HCT116 (cell line): ENCODE data around the gene SEMA6D. TPM values are rescaled to one million over a fixed set of nuclear protein-coding genes. Genes with fewer than 3 reads are reported as not detected.

Experiments
- ATAC-seq: fragments of 200-7000 bp; cut with Tn5 transposase; 2 replicates; pipeline ENCODE4 v1.9.1; 2020; ENCODE audit warnings: mild to moderate bottlenecking, moderate library complexity
- BruUV-seq: library from RNA; stranded (reverse); fragments of 400-500 nt; replicated peaks from 2 replicates; lab custom pipeline; 2021; lab: Mats Ljungman, UMichigan
- CTCF ChIA-PET: fragments of 300-600 bp; sonication (Branson Sonifier 250); formaldehyde crosslinking; loops from one replicate; lab custom pipeline; 2021; ENCODE audit warnings: antibody characterized with exemption; lab: Charles Lee
- POLR2A ChIA-PET: fragments of 300-600, 350-600 bp; sonication (Branson Sonifier 250); formaldehyde crosslinking; loops from one replicate; lab custom pipeline; 2021; ENCODE audit warnings: antibody characterized with exemption; lab: Charles Lee
- RAD21 ChIA-PET, 2 experiments: fragments of 300-600 bp; sonication (Branson Sonifier 250); formaldehyde crosslinking; loops; one replicate each; lab custom pipeline; 2023; ENCODE audit warnings: low total read pairs in 2 of 2; ENCODE audit not compliant: uncharacterized antibody in 2 of 2, unreplicated experiment in 2 of 2, low non-redundant PET in 1 of 2; lab: Charles Lee
- DNase-seq: peaks from one replicate; pipeline ENCODE4 v3.0.0-alpha.2; 2010; ENCODE audit warnings: low read depth, low spot score
- H2AFZ ChIP-seq: fragments of 200-600 bp; shearing (Covaris generic), sonication (generic); 2 replicates; pipeline ENCODE4 v1.6.1; 2017; ENCODE audit warnings: low read depth, mixed run types, mixed read lengths, antibody characterized with exemption, low read length; ENCODE audit not compliant: poor library complexity, severe bottlenecking
- H3K27ac ChIP-seq: 2 replicates; pipeline ENCODE4 v1.5.1; 2012; ENCODE audit warnings: low read depth, low read length
- H3K27me3 ChIP-seq: fragments of 200-600 bp; sonication (generic); 2 replicates; pipeline ENCODE4 v1.6.1; 2016; ENCODE audit warnings: mixed run types, low read length, mixed read lengths; ENCODE audit not compliant: insufficient read depth
- H3K36me3 ChIP-seq, 2 experiments: fragments of 200-500 bp in 1 of 2; fragments of 200-600 bp in 1 of 2; sonication (Bioruptor generic) in 1 of 2; sonication (generic) in 1 of 2; 2 replicates each; pipeline versions ENCODE4 v1.5.1 to v1.6.1; 2014 to 2016; ENCODE audit warnings: low read length in 2 of 2, inconsistent platforms in 1 of 2, mixed read lengths in 1 of 2, mixed run types in 1 of 2; ENCODE audit not compliant: insufficient read depth in 2 of 2, control insufficient read depth in 1 of 2
- H3K4me1 ChIP-seq, 2 experiments: fragments of 200-600 bp in 1 of 2; sonication (generic) in 1 of 2; 2 replicates each; pipeline versions ENCODE4 v1.5.1 to v1.6.1; 2012 to 2017; ENCODE audit warnings: low read length in 2 of 2, inconsistent platforms in 1 of 2, mild to moderate bottlenecking in 1 of 2, mixed read lengths in 1 of 2, mixed run types in 1 of 2, moderate library complexity in 1 of 2; ENCODE audit not compliant: insufficient read depth in 2 of 2, control insufficient read depth in 1 of 2
- H3K4me2 ChIP-seq: fragments of 200-600 bp; sonication (generic); 2 replicates; pipeline ENCODE4 v1.6.1; 2017; ENCODE audit warnings: mixed run types, low read length, mixed read lengths
- H3K4me3 ChIP-seq, 2 experiments: fragments of 200-600 bp in 1 of 2; sonication (generic) in 1 of 2; replicated peaks in 1 of 2; 2 replicates each; pipeline ENCODE4 v1.5.1; 2011 to 2016; ENCODE audit warnings: low read length in 2 of 2, control low read depth in 1 of 2, low read depth in 1 of 2, mild to moderate bottlenecking in 1 of 2, mixed read lengths in 1 of 2, mixed run types in 1 of 2
- H3K79me2 ChIP-seq: fragments of 200-600 bp; sonication (generic); 2 replicates; pipeline ENCODE4 v1.6.1; 2017; ENCODE audit warnings: mild to moderate bottlenecking, mixed run types, low read length, moderate library complexity, mixed read lengths; ENCODE audit not compliant: insufficient read depth
- H3K9ac ChIP-seq: fragments of 200-600 bp; sonication (generic); 2 replicates; pipeline ENCODE4 v1.6.1; 2016; ENCODE audit warnings: low read length, mixed read lengths
- H3K9me2 ChIP-seq: fragments of 200-600 bp; sonication (generic), shearing (Covaris generic); 2 replicates; pipeline ENCODE4 v1.6.1; 2017; ENCODE audit warnings: mixed run types, mild to moderate bottlenecking, moderate library complexity; ENCODE audit not compliant: insufficient read depth
- H3K9me3 ChIP-seq, 2 experiments: fragments of 200-500 bp in 1 of 2; fragments of 200-600 bp in 1 of 2; sonication (Bioruptor generic) in 1 of 2; sonication (generic) in 1 of 2; 2 replicates each; pipeline ENCODE4 v1.6.1; 2014 to 2017; ENCODE audit warnings: low read length in 2 of 2, mixed read lengths in 2 of 2, inconsistent platforms in 1 of 2, low read depth in 1 of 2, mild to moderate bottlenecking in 1 of 2, mixed run types in 1 of 2, moderate library complexity in 1 of 2; ENCODE audit not compliant: control insufficient read depth in 1 of 2, insufficient read depth in 1 of 2
- H4K20me1 ChIP-seq: fragments of 200-600 bp; sonication (generic), shearing (Covaris generic); 2 replicates; pipeline ENCODE4 v1.6.1; 2017; ENCODE audit warnings: mixed run types, mild to moderate bottlenecking, moderate library complexity; ENCODE audit not compliant: insufficient read depth
- EGR1 ChIP-seq: IDR thresholded peaks from 2 replicates; pipeline ENCODE4 v1.6.1; 2012; ENCODE audit warnings: low read depth
- ELF1 ChIP-seq: IDR thresholded peaks from 2 replicates; pipeline ENCODE4 v1.6.1; 2012; ENCODE audit warnings: low read depth, borderline replicate concordance
- EZH2phosphoT487 ChIP-seq: fragments of 200-600 bp; IDR thresholded peaks from 2 replicates; pipeline ENCODE4 v1.6.1; 2018; ENCODE audit warnings: antibody characterized with exemption, borderline replicate concordance
- RAD21 ChIP-seq: IDR thresholded peaks from 2 replicates; pipeline ENCODE4 v1.6.1; 2012; ENCODE audit warnings: low read depth, mild to moderate bottlenecking
- REST ChIP-seq: IDR thresholded peaks from 2 replicates; pipeline ENCODE4 v1.6.1; 2012; ENCODE audit warnings: low read depth
- SRF ChIP-seq: IDR thresholded peaks from 2 replicates; pipeline ENCODE4 v1.6.1; 2012; ENCODE audit warnings: low read depth
- TCF7L2 ChIP-seq: IDR thresholded peaks from 2 replicates; pipeline ENCODE4 v1.7.0; 2011; ENCODE audit warnings: borderline replicate concordance, inconsistent platforms; ENCODE audit not compliant: insufficient read depth, insufficient read length; ENCODE audit errors: extremely low read depth
- ZFX ChIP-seq: fragments of 450-650 bp; IDR thresholded peaks from 2 replicates; pipeline ENCODE4 v1.6.1; 2017
- intact Hi-C: fragments of 100-400 bp; cut with micrococcal nuclease; formaldehyde crosslinking; loops from 2 replicates; pipeline ENCODE4 v1.10.0; 2022
- total RNA-seq: library from RNA; stranded (reverse); gene quantifications from one replicate; pipeline ENCODE4 v1.2.1, GENCODE V29; 2021; ENCODE audit not compliant: unreplicated experiment
- TF ChIP-seq, protein P1 (sequence below): IDR thresholded peaks from 2 replicates; pipeline ENCODE4 v1.6.1; 2012

Gene SEMA6D
- total RNA-seq, 1 experiment from 2014 or later: 0.02 TPM

DNA sequence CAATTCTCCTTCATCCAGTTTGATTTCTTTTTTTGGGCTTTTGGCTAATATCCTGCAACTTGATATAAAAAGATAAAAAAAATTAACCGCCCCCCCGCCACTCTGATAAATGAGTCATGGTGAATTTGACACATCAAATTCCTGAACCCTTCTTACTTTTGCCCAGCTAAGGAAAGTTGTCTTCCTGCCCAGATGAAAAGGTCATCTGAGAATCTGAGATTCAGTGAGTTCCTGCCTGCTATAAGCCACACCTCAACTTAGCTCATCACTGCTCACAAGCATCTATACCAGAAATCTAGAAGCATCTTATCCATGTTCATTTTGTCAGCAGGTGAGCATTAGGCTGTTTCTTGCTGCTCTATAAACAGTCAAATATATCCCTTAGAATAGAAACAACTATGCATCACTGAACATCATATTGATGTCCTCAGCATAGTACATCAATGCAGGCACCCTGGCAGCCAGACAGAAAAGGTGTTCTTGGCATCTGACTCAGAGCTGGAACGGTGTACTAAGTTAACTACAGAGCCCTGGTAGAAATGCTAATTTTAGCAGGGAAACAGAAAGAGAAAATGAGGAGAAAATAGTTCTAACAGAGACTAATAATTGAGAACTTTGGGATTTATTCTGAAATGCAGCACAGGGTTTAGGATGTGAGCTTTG lies 77.1 kb downstream of the SEMA6D start:
- POLR2A ChIA-PET: no interaction called here
- no peaks in the 10 kb centered on the region for H3K9me2 ChIP-seq
- H3K9me3 ChIP-seq: peaks cover 6 to 20% of the 10 kb centered on the region in 2 experiments; a peak in 2 of 4 replicates
- no peak for DNase-seq
- no peaks in the 10 kb centered on the region for H3K27me3 ChIP-seq
- RAD21 ChIA-PET: no interaction called here
- H4K20me1 ChIP-seq: no peaks in the 10 kb centered on the region
- TF ChIP-seq, protein P1, sequence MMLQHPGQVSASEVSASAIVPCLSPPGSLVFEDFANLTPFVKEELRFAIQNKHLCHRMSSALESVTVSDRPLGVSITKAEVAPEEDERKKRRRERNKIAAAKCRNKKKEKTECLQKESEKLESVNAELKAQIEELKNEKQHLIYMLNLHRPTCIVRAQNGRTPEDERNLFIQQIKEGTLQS: no peak
- no peak for TF ChIP-seq EGR1
- no peak for TF ChIP-seq ELF1
- TF ChIP-seq RAD21: no peak
- TF ChIP-seq SRF: no peak
- TF ChIP-seq, all 23 proteins: peak for 0
- no TSS peak for BruUV-seq
- Histone ChIP-seq H3K4me2 (no peak overlapping the region), H3K36me3 (no peaks in the 10 kb centered on the region), H3K4me1 (no peaks in the 10 kb centered on the region), H3K4me3 (no peak overlapping the region), H3K9ac (no peak overlapping the region), H3K27ac (no peak overlapping the region), H3K79me2 (no peaks in the 10 kb centered on the region), H2AFZ (no peak overlapping the region)
- CTCF ChIA-PET: no interaction called here
- no peak for ATAC-seq
- intact Hi-C loops: no loop called here

GRCh38 chr15:47795864-47796263 lies 78.6 kb downstream of the SEMA6D start:
- intact Hi-C loops: no loop called here
- no peak overlapping the region for H2AFZ ChIP-seq
- DNase-seq (no peak), ATAC-seq (no peak)
- H3K36me3 ChIP-seq: no peaks in the 10 kb centered on the region
- no peaks in the 10 kb centered on the region for H3K79me2 ChIP-seq
- H3K9ac ChIP-seq: no peak overlapping the region
- RAD21 ChIA-PET: no interaction called here
- H3K4me1 ChIP-seq: no peaks in the 10 kb centered on the region
- POLR2A ChIA-PET: no interaction called here
- CTCF ChIA-PET: no interaction called here
- no peak overlapping the region for H3K4me3 ChIP-seq
- no peaks in the 10 kb centered on the region for H3K9me2 ChIP-seq
- H3K4me2 ChIP-seq: no peak overlapping the region
- peaks cover 6 to 16% of the 10 kb centered on the region in 2 experiments; a peak in 2 of 4 replicates for H3K9me3 ChIP-seq
- H4K20me1 ChIP-seq: no peaks in the 10 kb centered on the region
- H3K27ac ChIP-seq: no peak overlapping the region
- no peaks in the 10 kb centered on the region for H3K27me3 ChIP-seq
- no TSS peak for BruUV-seq
- no peak for TF ChIP-seq TCF7L2
- TF ChIP-seq ZFX: no peak
- TF ChIP-seq REST: no peak
- no peak for TF ChIP-seq EZH2phosphoT487
- TF ChIP-seq, all 23 proteins: peak for 0
